ENCODE data around the gene ATXN1. TPM values are rescaled to one million over a fixed set of nuclear protein-coding genes. Genes with fewer than 3 reads are reported as not detected.

ATXN1 gene
- total RNA-seq, 3 donors from 2014 or later, result 30.4 to 87.3 (median 50.1) TPM

GRCh38 chr6:16583144-16583762, 178.0 kb downstream of the ATXN1 start:
- Histone ChIP-seq H3K4me3 (no peak overlapping the region), H3K4me1 (ENCODE audit: low read depth) (peaks cover 6% of the 10 kb centered on the region), H3K36me3 (ENCODE audit: low read depth) (no peaks in the 10 kb centered on the region), H3K9me3 (no peaks in the 10 kb centered on the region)
- intact Hi-C loops (cut with DNase I, micrococcal nuclease), result no loop called here
- DNase-seq (no peak), ATAC-seq (peak; percentile 79)
- TF ChIP-seq, protein P1, sequence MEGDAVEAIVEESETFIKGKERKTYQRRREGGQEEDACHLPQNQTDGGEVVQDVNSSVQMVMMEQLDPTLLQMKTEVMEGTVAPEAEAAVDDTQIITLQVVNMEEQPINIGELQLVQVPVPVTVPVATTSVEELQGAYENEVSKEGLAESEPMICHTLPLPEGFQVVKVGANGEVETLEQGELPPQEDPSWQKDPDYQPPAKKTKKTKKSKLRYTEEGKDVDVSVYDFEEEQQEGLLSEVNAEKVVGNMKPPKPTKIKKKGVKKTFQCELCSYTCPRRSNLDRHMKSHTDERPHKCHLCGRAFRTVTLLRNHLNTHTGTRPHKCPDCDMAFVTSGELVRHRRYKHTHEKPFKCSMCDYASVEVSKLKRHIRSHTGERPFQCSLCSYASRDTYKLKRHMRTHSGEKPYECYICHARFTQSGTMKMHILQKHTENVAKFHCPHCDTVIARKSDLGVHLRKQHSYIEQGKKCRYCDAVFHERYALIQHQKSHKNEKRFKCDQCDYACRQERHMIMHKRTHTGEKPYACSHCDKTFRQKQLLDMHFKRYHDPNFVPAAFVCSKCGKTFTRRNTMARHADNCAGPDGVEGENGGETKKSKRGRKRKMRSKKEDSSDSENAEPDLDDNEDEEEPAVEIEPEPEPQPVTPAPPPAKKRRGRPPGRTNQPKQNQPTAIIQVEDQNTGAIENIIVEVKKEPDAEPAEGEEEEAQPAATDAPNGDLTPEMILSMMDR (IDR thresholded peaks at IDR 0.05), result no peak

- intact Hi-C loops (cut with DNase I, micrococcal nuclease), result no loop called here
- no peak for ATAC-seq
- no peaks in the 10 kb centered on the region for H3K9me3 ChIP-seq
- H3K4me1 ChIP-seq (ENCODE audit: low read depth), result peaks cover 6% of the 10 kb centered on the region
- DNase-seq, result no peak
- H3K4me3 ChIP-seq, result no peak overlapping the region
- TF ChIP-seq, protein P1 (IDR thresholded peaks at IDR 0.05), result no peak
- H3K36me3 ChIP-seq (ENCODE audit: low read depth), result no peaks in the 10 kb centered on the region
Observed at GRCh38 chr6:16582446-16583143, 178.7 kb downstream of the ATXN1 start.

DNA sequence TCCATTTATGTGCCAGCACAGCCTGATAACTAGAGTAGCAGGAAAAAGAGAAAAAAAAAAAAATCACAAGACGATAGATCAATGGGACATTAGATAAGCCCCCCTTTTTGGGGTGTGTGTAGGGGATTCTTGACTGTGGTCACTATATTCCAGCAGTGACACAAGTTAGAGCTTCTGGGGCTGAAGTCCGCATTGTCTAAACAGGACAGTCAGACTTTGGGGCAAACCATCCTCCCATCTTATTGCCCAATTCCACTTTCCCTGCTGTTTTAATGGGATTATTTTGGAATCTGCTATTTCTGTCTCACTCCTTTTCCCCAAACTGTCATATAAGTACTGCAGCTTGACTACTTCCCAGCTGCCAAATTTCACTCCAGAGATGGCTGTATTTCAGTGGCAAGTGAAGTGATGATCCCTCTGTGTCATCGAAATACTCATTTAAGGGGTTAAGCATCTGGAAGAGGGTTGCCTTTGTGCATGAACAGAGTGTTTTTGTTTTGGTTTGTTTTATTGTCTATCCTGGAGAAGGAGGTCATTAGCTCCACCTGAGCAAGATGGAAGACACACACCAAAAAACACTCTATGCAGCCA, 182.5 kb downstream of the ATXN1 start:
- TF ChIP-seq, protein P1 (IDR thresholded peaks at IDR 0.05), result no peak

DNA sequence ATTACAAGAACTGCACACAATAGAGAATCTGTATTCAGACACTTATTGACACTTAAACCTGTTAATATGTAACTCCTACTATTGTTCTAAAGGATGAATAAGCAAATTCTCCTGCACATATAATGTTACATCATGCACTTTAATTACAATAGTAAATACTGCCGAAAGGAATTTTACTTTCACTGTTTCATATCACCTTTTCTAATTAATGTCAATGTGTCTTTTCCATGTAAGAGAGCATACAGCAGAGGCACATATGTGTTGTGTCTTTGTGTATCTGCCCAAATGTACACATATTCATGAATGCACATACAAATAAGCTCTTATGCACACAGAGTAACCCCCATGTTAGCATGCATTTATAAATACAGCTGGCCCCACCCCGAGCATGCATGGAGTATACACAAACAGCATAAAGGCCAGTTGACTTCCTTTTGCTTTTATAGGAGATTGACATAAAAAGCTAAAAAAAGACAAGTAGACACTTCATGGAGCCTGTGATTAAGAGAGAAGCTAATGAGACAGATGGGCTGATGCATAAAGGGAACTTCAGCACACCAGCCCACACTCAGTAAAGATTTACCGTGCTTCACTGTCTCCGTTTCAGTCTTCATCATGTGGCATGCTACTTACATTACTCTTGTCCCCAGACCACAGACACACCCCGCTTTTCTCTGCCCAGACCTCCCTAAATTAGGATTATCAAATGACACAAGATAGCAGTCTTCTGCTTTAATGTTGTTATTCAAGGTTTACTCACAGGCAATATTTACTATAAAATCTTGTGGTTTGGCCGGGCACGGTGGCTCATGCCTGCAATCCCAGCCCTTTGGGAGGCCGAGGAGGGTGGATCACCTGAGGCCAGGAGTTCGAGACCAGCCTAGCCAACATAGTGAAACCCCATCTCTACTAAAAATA, 184.6 kb downstream of the ATXN1 start:
- no peak overlapping the region for H3K4me3 ChIP-seq
- H3K36me3 ChIP-seq (ENCODE audit: low read depth), result no peaks in the 10 kb centered on the region
- TF ChIP-seq, protein P1 (IDR thresholded peaks at IDR 0.05), result no peak
- DNase-seq, result peak in 1 of 3 donors; percentile 35
- intact Hi-C loops (cut with DNase I, micrococcal nuclease), result no loop called here
- H3K9me3 ChIP-seq, result no peaks in the 10 kb centered on the region
- ATAC-seq, result peak; percentile 94
- peaks cover 9% of the 10 kb centered on the region for H3K4me1 ChIP-seq (ENCODE audit: low read depth)

More for the DNA sequence above, 182.5 kb downstream of the ATXN1 start:
- DNase-seq (no peak), ATAC-seq (no peak)
- H3K36me3 ChIP-seq (ENCODE audit: low read depth), result no peaks in the 10 kb centered on the region
- peaks cover 9% of the 10 kb centered on the region for H3K4me1 ChIP-seq (ENCODE audit: low read depth)
- intact Hi-C loops (cut with DNase I, micrococcal nuclease), result no loop called here
- H3K4me3 ChIP-seq, result no peak overlapping the region
- H3K9me3 ChIP-seq, result no peaks in the 10 kb centered on the region

GRCh38 chr6:16575655-16576054, 185.6 kb downstream of the ATXN1 start:
- Histone ChIP-seq H3K9me3 (no peaks in the 10 kb centered on the region), H3K36me3 (ENCODE audit: low read depth) (no peaks in the 10 kb centered on the region), H3K4me3 (no peak overlapping the region), H3K4me1 (ENCODE audit: low read depth) (peaks cover 9% of the 10 kb centered on the region)
- TF ChIP-seq, protein P1 (IDR thresholded peaks at IDR 0.05), result no peak
- no peak for DNase-seq
- intact Hi-C loops (cut with DNase I, micrococcal nuclease), result no loop called here
- ATAC-seq, result peak; percentile 83

Measured in mucosa of descending colon (tissue), 3 donors.